Measurements from ENCODE around the gene OR5K4. TPM values are rescaled to one million over a fixed set of nuclear protein-coding genes. Genes with fewer than 3 reads are reported as not detected.

The OR5K4 gene
- total and polyA plus RNA-seq, 9 of the 15 experiments (the other 6 are each of a cell fraction or from before 2014, with no cell fraction given) = not detected

- TF ChIP-seq, protein P1, sequence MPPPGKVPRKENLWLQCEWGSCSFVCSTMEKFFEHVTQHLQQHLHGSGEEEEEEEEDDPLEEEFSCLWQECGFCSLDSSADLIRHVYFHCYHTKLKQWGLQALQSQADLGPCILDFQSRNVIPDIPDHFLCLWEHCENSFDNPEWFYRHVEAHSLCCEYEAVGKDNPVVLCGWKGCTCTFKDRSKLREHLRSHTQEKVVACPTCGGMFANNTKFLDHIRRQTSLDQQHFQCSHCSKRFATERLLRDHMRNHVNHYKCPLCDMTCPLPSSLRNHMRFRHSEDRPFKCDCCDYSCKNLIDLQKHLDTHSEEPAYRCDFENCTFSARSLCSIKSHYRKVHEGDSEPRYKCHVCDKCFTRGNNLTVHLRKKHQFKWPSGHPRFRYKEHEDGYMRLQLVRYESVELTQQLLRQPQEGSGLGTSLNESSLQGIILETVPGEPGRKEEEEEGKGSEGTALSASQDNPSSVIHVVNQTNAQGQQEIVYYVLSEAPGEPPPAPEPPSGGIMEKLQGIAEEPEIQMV (tag; conservative IDR thresholded peaks at IDR 0.05; ENCODE audit: low read depth) = no peak
- TF ChIP-seq CREM (IDR thresholded peaks at IDR 0.05; ENCODE audit: low read depth) (no peak), POLR2A (conservative IDR thresholded peaks at IDR 0.05) (no peak), GABPB2 (CRISPR knock-in tag; conservative IDR thresholded peaks at IDR 0.05) (no peak), POLR2AphosphoS5 (IDR thresholded peaks at IDR 0.05; ENCODE audit: control insufficient read depth, insufficient read depth, low read depth, low read length) (no peak), CBX3 (IDR thresholded peaks at IDR 0.05; ENCODE audit: borderline replicate concordance in 1 of 2, low read length in 2 of 2) (no peak), ZNF175 (CRISPR knock-in tag; IDR thresholded peaks at IDR 0.05; ENCODE audit: low read depth) (no peak), NFYB (IDR thresholded peaks at IDR 0.05; ENCODE audit: extremely low read depth, insufficient read length) (no peak), TFAM (CRISPR knock-in tag; conservative IDR thresholded peaks at IDR 0.05) (no peak)
Measured at GRCh38 chr3:98360681-98361080, 7.0 kb downstream of the OR5K4 start (continued).

DNA sequence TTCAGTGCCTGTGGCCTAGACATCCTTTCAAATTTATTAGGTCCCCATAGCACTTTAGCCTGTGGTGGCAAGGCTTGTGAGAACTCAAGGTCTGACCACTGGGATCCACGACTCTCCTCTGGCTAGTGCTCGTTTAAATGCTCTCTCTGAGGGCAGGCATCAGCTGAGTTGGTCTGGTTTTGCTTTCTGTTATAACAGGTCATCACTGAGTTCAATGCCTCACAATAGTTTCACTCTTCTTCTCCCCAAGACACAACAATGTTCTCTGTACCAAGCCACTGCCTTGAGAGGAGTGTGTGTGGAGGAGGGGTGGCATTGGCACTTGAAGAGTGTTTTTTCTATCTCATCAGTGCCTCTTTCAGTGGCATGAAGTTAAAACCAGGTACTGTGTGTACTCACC, 7.6 kb downstream of the OR5K4 start:
- no peaks in the 10 kb centered on the region for H3K27me3 ChIP-seq (ENCODE audit: control insufficient read depth in 2 of 2, insufficient read depth in 2 of 2, low read length in 2 of 2)
- 0% methylated on average over 2 of the region's 2 CpGs for WGBS (ENCODE audit: insufficient coverage, low coverage, missing lambda C conversion rate)
- intact Hi-C loops (cut with micrococcal nuclease) = no loop called here
- in situ Hi-C loops (cut with MboI) = no loop called here
- no TSS peak for BruUV-seq (replicated peaks)
- H3K9ac ChIP-seq (ENCODE audit: insufficient read depth in 1 of 2, low read depth in 2 of 2, low read length in 2 of 2) = no peak overlapping the region
- CTCF ChIA-PET (ENCODE audit: low intra/inter-chr PET ratio) = no interaction called here
- H2AFZ ChIP-seq (ENCODE audit: low read depth, low read length) = no peak overlapping the region
- H3K9me3 ChIP-seq (replicated peaks; ENCODE audit: control insufficient read depth, insufficient read depth, low read depth, low read length) = no peaks in the 10 kb centered on the region
- no peaks in the 10 kb centered on the region for H3K9me1 ChIP-seq (ENCODE audit: control insufficient read depth, insufficient read depth, low read length)
- no peak overlapping the region for H3K4me2 ChIP-seq (ENCODE audit: insufficient read depth, low read length)
- no peaks in the 10 kb centered on the region for H3K4me1 ChIP-seq (replicated peaks in 1 of 2; ENCODE audit: control insufficient read depth in 2 of 2, insufficient read depth in 2 of 2, low read length in 2 of 2)
- POLR2A ChIA-PET = no interaction called here
- H3K36me3 ChIP-seq (ENCODE audit: control insufficient read depth, insufficient read depth, low read length) = no peaks in the 10 kb centered on the region
- no peak for TF ChIP-seq SIX5 (IDR thresholded peaks at IDR 0.05; ENCODE audit: borderline replicate concordance in 1 of 2, insufficient read depth in 1 of 2, low read depth in 1 of 2, low read length in 2 of 2)
- no peak overlapping the region for H3K4me3 ChIP-seq
- DNase-seq (ENCODE audit: extremely low read depth in 1 of 4, low spot score in 3 of 4) (no peak), ATAC-seq (no peak), FAIRE-seq (no peak)
- H3K79me2 ChIP-seq (ENCODE audit: control insufficient read depth, insufficient read depth, low read length) = no peaks in the 10 kb centered on the region
- no peaks in the 10 kb centered on the region for H4K20me1 ChIP-seq (replicated peaks; ENCODE audit: control insufficient read depth, insufficient read depth, low read length)
- no peak overlapping the region for H3K27ac ChIP-seq (ENCODE audit: extremely low read depth, low read depth, low read length)

Measured in K562 (cell line).